Activated T-helper 1 cell treated with anti-CD3 and anti-CD28 coated beads, Interleukin-12 subunit alpha, Interleukin-12 subunit beta, Interleukin-2, Interleukin-4 antibody, amounts not matched to agents 30 ng/mL and 10 ng/mL and 1 ng/mL, durations not matched to agents 14 hours and 24 hours and 36 hours (primary cell): ENCODE results near the gene ADGRB2. TPM values are rescaled to one million over a fixed set of nuclear protein-coding genes. Genes with fewer than 3 reads are reported as not detected.

Experiments used
- DNase-seq: peaks from one replicate; pipeline ENCODE4 v3.0.0; 2021; ENCODE audit warnings: low spot score
- H3K27ac Mint-ChIP-seq: one replicate; pipeline ENCODE4 v1.8.0; 2021; ENCODE audit warnings: mild to moderate bottlenecking, mixed read lengths
- H3K27me3 Mint-ChIP-seq: one replicate; pipeline ENCODE4 v1.8.0; 2022; ENCODE audit warnings: mild to moderate bottlenecking, moderate library complexity, mixed read lengths; ENCODE audit not compliant: insufficient read depth
- H3K36me3 Mint-ChIP-seq: one replicate; pipeline ENCODE4 v1.8.0; 2021; ENCODE audit warnings: low read depth, mixed read lengths
- H3K4me1 Mint-ChIP-seq: one replicate; pipeline ENCODE4 v1.8.0; 2021; ENCODE audit warnings: low read depth, mixed read lengths
- H3K4me3 Mint-ChIP-seq: one replicate; pipeline ENCODE4 v1.8.0; 2021; ENCODE audit warnings: mild to moderate bottlenecking, moderate library complexity, mixed read lengths
- H3K9me3 Mint-ChIP-seq: one replicate; pipeline ENCODE4 v1.8.0; 2021; ENCODE audit warnings: mixed read lengths
- intact Hi-C: fragments of 100-400 bp; cut with micrococcal nuclease; formaldehyde crosslinking; loops from one replicate; pipeline ENCODE4 v1.15.1; 2024
- total RNA-seq: library from RNA; stranded (reverse); gene quantifications from 2 replicates; pipeline ENCODE4 v1.2.3, GENCODE V29; 2022

The ADGRB2 gene
- total RNA-seq, 1 donor from 2014 or later = 0.13 TPM

- Mint-ChIP-seq H3K4me1 (peaks cover 34% of the 10 kb centered on the region), H3K27ac (no peak overlapping the region), H3K27me3 (peaks cover 19% of the 10 kb centered on the region), H3K9me3 (no peaks in the 10 kb centered on the region), H3K4me3 (no peak overlapping the region), H3K36me3 (no peaks in the 10 kb centered on the region)
- intact Hi-C loops = loop anchor here (10.0 kb wide), 1 partner anchor 136 kb away; no protein-coding TSS in a partner anchor
- no peak for DNase-seq
Observed at GRCh38 chr1:31700468-31701090, 63.6 kb downstream of the ADGRB2 start.

DNA sequence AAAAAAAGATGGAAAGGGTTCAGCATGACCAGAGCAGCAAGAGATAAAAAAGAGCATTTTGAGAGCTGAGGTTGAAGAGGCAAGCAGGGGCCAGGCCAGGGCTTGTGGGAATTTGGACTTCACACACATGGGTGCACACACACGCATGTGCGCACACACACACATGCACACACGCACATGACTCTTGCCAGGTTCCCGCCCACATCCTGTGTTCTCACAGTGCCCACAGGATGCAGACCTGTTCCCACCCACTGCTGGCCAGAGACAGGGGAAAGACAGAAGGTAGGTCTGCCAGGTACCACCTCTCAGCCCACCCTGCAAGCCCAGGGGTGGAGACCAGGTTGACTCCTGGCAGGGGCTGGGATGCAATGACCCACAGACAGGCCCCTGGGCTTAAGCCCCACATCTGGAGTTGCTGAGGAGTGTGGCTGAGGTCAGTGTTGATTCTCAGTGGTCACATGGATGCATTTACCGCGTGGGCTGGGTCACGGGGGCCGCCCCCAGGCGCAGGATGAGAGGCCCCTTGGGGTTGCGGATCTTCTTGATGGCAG is 64.7 kb downstream of the ADGRB2 start:
- H3K27me3 Mint-ChIP-seq = peaks cover 13% of the 10 kb centered on the region
- H3K4me1 Mint-ChIP-seq = peaks cover 22% of the 10 kb centered on the region
- DNase-seq = peak; percentile 14
- H3K9me3 Mint-ChIP-seq = no peaks in the 10 kb centered on the region
- intact Hi-C loops = no loop called here
- H3K36me3 Mint-ChIP-seq = no peaks in the 10 kb centered on the region
- no peak overlapping the region for H3K4me3 Mint-ChIP-seq
- no peak overlapping the region for H3K27ac Mint-ChIP-seq

DNA sequence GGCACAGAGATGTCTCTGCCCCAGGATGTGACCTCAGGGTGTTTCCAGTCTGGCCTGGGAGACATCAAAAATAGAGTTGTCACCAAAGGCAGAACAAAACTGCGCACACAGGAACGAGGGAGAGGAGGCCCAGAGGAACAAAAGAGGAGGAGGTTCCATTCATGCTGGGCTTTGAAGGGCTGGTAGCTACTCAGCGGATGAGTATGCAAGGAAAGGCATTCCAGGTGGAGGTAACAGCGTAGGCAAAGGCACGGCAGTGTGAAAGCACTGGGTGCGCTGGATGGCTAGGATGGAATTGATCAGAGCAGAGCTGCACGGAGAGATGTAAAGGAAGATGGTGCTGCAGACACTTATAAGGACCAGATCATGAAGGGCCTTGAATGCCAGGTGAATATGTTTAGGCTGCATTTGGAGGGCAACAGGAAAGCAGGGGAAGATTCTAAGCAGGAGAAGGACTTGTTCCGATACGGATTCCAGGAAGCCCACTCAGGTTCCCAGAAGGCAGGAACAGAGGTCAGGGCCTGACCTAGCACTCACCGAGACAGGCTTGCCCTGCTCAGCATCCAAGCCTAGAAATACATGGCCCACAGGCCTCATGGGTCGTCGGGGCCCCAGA is 66.7 kb downstream of the ADGRB2 start:
- intact Hi-C loops = no loop called here
- H3K27me3 Mint-ChIP-seq = peaks cover 2% of the 10 kb centered on the region
- no peak overlapping the region for H3K27ac Mint-ChIP-seq
- H3K9me3 Mint-ChIP-seq = no peaks in the 10 kb centered on the region
- peaks cover 21% of the 10 kb centered on the region for H3K4me1 Mint-ChIP-seq
- no peak overlapping the region for H3K4me3 Mint-ChIP-seq
- DNase-seq = no peak
- no peaks in the 10 kb centered on the region for H3K36me3 Mint-ChIP-seq

GRCh38 chr1:31696242-31696641 is 67.9 kb downstream of the ADGRB2 start:
- intact Hi-C loops = no loop called here
- no peak for DNase-seq
- H3K36me3 Mint-ChIP-seq = no peaks in the 10 kb centered on the region
- peaks cover 21% of the 10 kb centered on the region for H3K4me1 Mint-ChIP-seq
- no peaks in the 10 kb centered on the region for H3K27me3 Mint-ChIP-seq
- H3K27ac Mint-ChIP-seq = no peak overlapping the region
- H3K9me3 Mint-ChIP-seq = no peaks in the 10 kb centered on the region
- H3K4me3 Mint-ChIP-seq = no peak overlapping the region

DNA sequence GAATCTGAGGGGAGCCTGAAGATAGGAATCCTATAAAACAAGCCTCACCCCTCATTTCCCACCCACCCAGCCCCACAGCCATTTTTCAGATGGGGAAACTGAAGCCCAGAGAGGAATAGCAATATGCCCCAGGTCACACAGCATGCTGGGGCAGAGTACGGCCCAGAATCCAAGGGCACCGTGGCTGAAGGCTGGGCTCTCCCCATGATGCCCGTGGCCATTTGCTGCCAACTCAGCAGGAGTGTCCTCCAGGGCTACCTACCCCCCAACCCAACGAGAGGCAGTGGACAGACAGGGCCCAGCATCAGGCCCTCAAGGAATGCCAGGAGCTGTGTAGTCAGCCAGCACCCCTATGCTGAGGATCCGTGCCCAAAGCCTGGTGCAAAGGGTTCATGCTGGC is 68.8 kb downstream of the ADGRB2 start:
- Mint-ChIP-seq H3K36me3 (no peaks in the 10 kb centered on the region), H3K27ac (no peak overlapping the region), H3K4me1 (peaks cover 13% of the 10 kb centered on the region), H3K27me3 (peaks cover 3% of the 10 kb centered on the region), H3K9me3 (no peaks in the 10 kb centered on the region), H3K4me3 (no peak overlapping the region)
- intact Hi-C loops = no loop called here
- no peak for DNase-seq

DNA sequence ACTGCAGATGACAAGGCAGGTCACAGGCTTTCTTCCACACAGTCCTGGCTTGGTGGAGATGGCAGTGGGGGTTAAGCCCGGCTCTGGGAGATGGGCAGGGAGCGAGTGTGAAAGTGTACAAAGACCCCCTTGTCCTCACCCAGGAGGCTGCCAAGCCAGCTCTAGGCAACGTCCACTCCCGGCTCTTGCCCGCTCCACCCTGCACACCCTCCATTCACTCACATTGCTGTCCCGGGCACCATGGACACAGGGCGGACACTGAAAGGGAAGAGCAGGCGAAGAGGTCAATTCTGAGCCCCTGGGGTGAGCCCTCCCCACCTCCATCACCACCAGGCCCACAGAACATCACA is 69.2 kb downstream of the ADGRB2 start:
- no peak for DNase-seq
- Mint-ChIP-seq H3K4me1 (peaks cover 11% of the 10 kb centered on the region), H3K4me3 (no peak overlapping the region), H3K36me3 (no peaks in the 10 kb centered on the region), H3K27me3 (peaks cover 3% of the 10 kb centered on the region), H3K9me3 (no peaks in the 10 kb centered on the region), H3K27ac (no peak overlapping the region)
- intact Hi-C loops = no loop called here

GRCh38 chr1:31694069-31694963 is 69.8 kb downstream of the ADGRB2 start:
- H3K4me1 Mint-ChIP-seq = peaks cover 5% of the 10 kb centered on the region
- H3K36me3 Mint-ChIP-seq = no peaks in the 10 kb centered on the region
- H3K9me3 Mint-ChIP-seq = no peaks in the 10 kb centered on the region
- H3K27ac Mint-ChIP-seq = no peak overlapping the region
- H3K27me3 Mint-ChIP-seq = peaks cover 3% of the 10 kb centered on the region
- intact Hi-C loops = no loop called here
- no peak for DNase-seq
- H3K4me3 Mint-ChIP-seq = no peak overlapping the region

DNA sequence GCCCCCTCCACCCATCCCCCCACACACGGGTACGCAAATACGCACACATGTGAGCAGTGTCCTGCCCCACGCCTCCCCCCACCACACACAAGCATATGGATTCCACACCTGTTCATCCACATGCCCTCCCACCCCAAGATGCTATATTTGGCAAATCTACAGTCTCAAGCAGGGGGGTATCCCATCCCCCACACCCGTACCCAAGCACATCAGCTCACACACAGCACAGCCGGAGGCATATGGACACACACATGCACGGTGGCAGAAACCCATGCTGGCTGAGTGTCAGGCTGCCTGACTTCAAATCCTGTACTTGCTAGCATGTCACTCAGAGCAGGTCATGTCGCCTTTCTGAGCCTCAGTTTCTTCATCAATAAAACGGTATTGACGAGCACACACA is 70.9 kb downstream of the ADGRB2 start:
- DNase-seq = no peak
- Mint-ChIP-seq H3K36me3 (no peaks in the 10 kb centered on the region), H3K9me3 (no peaks in the 10 kb centered on the region), H3K27ac (no peak overlapping the region), H3K4me3 (no peak overlapping the region), H3K27me3 (peaks cover 3% of the 10 kb centered on the region), H3K4me1 (no peaks in the 10 kb centered on the region)
- intact Hi-C loops = no loop called here

- Mint-ChIP-seq H3K27ac (no peak overlapping the region), H3K36me3 (no peaks in the 10 kb centered on the region), H3K9me3 (no peaks in the 10 kb centered on the region), H3K4me1 (no peaks in the 10 kb centered on the region), H3K27me3 (peaks cover 6% of the 10 kb centered on the region), H3K4me3 (no peak overlapping the region)
- intact Hi-C loops = no loop called here
- no peak for DNase-seq
Observed at GRCh38 chr1:31691951-31692350, 72.2 kb downstream of the ADGRB2 start.

DNA sequence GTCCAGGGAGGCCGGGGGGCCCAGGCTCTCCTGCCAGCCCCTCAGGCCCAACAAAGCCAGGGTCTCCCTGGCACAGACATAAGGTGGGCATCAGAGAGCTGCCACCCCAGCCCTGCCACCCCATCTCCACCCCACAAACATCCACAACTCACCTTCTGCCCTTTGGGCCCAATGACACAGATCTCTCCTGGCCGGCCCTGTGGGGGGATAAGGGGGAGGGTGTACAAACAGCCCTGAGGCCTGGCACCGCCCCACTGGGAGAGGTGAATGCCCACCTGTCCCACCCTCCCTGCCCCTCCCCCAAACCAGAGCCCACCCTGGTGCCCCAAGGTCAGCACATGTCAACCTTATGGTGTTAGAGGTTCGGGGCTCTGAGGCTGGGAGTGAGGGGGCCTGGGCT is 72.7 kb downstream of the ADGRB2 start:
- Mint-ChIP-seq H3K4me1 (no peaks in the 10 kb centered on the region), H3K27ac (no peak overlapping the region), H3K27me3 (peaks cover 8% of the 10 kb centered on the region)

GRCh38 chr1:31690921-31691320 is 73.2 kb downstream of the ADGRB2 start:
- no peaks in the 10 kb centered on the region for H3K36me3 Mint-ChIP-seq

More for the DNA sequence above, 72.7 kb downstream of the ADGRB2 start:
- no peak for DNase-seq
- intact Hi-C loops = no loop called here
- Mint-ChIP-seq H3K36me3 (no peaks in the 10 kb centered on the region), H3K9me3 (no peaks in the 10 kb centered on the region), H3K4me3 (no peak overlapping the region)

DNA sequence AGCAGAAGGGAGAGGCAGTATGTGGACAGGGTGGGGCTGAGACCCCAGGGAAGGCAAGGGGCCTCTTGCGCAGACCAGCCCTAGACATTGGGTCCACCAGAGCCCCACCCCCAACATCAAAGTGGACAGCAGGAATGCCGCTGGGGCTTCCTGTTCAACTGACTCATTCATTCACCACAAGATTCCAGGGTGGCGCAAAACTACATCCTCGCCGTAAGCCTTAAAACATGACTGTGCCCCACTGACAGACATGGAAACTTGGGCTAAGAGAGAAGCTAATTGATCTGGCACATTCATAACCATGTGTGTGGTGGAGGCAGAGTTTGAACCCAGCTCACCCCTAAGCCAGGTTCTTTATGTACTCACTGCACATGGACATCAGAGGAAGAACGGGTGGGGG is 74.3 kb downstream of the ADGRB2 start:
- H3K4me1 Mint-ChIP-seq = no peaks in the 10 kb centered on the region
- intact Hi-C loops = no loop called here
- H3K27me3 Mint-ChIP-seq = peaks cover 16% of the 10 kb centered on the region
- no peak for DNase-seq
- H3K27ac Mint-ChIP-seq = no peak overlapping the region
- no peak overlapping the region for H3K4me3 Mint-ChIP-seq
- H3K9me3 Mint-ChIP-seq = no peaks in the 10 kb centered on the region
- no peaks in the 10 kb centered on the region for H3K36me3 Mint-ChIP-seq

More at GRCh38 chr1:31690921-31691320, 73.2 kb downstream of the ADGRB2 start:
- no peak overlapping the region for H3K27ac Mint-ChIP-seq
- no peaks in the 10 kb centered on the region for H3K4me1 Mint-ChIP-seq
- intact Hi-C loops = no loop called here
- H3K4me3 Mint-ChIP-seq = no peak overlapping the region
- no peak for DNase-seq
- H3K27me3 Mint-ChIP-seq = peaks cover 11% of the 10 kb centered on the region
- H3K9me3 Mint-ChIP-seq = no peaks in the 10 kb centered on the region

DNA sequence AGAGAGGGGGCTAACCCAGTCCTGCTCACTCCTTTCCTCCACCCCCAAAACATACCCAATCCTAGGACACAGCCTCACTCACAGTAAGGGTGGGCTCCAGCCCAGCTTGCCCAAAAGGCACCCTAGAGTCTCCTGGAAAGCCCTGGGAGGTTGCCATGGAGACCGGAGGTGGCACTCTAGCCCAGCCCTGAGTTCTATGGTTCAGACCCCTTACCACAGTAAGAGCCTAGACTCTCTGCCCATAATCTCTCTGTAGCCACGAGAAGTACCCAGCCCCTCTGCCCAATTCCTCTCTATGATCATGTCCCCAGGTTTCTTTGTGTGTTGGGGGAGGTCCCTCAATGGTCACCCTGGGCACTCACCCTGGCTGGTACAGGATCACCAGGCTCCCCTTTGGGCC is 74.8 kb downstream of the ADGRB2 start:
- Mint-ChIP-seq H3K9me3 (no peaks in the 10 kb centered on the region), H3K27ac (no peak overlapping the region), H3K4me3 (no peak overlapping the region), H3K36me3 (no peaks in the 10 kb centered on the region), H3K4me1 (no peaks in the 10 kb centered on the region), H3K27me3 (peaks cover 16% of the 10 kb centered on the region)
- no peak for DNase-seq
- intact Hi-C loops = no loop called here
